Stimulated activated memory B cell treated with anti-CD40 and anti-IgM and Interleukin-4, amounts not matched to agents 10 μg/mL and 1 μg/mL and 100 μg/mL, for 72 hours (primary cell): ENCODE data around the gene ZGPAT.
A peak's percentile ranks its signal among the peaks of the same experiment; 100 is the strongest.
"Not testable (repeated sequence)": the region's sequence is repeated elsewhere in the genome, so short reads cannot be mapped to it uniquely, and the experiment has no call there.

Source experiments
- ATAC-seq: fragments of 150-1000 bp; cut with Tn5 transposase; 2 replicates; pipeline ENCODE4 v1.10.0; 2021
- H3K27ac Mint-ChIP-seq: one replicate; pipeline ENCODE4 v1.8.0; 2022; ENCODE audit warnings: mild to moderate bottlenecking, mixed read lengths
- H3K27me3 Mint-ChIP-seq: one replicate; pipeline ENCODE4 v1.8.0; 2022; ENCODE audit warnings: mixed read lengths
- H3K36me3 Mint-ChIP-seq: one replicate; pipeline ENCODE4 v1.8.0; 2022; ENCODE audit warnings: mixed read lengths
- H3K4me1 Mint-ChIP-seq: one replicate; pipeline ENCODE4 v1.8.0; 2022; ENCODE audit warnings: mixed read lengths
- H3K4me3 Mint-ChIP-seq: one replicate; pipeline ENCODE4 v1.8.0; 2022; ENCODE audit warnings: mild to moderate bottlenecking, moderate library complexity, mixed read lengths
- H3K9me3 Mint-ChIP-seq: one replicate; pipeline ENCODE4 v1.8.0; 2022; ENCODE audit warnings: mixed read lengths

The ZGPAT gene

DNA sequence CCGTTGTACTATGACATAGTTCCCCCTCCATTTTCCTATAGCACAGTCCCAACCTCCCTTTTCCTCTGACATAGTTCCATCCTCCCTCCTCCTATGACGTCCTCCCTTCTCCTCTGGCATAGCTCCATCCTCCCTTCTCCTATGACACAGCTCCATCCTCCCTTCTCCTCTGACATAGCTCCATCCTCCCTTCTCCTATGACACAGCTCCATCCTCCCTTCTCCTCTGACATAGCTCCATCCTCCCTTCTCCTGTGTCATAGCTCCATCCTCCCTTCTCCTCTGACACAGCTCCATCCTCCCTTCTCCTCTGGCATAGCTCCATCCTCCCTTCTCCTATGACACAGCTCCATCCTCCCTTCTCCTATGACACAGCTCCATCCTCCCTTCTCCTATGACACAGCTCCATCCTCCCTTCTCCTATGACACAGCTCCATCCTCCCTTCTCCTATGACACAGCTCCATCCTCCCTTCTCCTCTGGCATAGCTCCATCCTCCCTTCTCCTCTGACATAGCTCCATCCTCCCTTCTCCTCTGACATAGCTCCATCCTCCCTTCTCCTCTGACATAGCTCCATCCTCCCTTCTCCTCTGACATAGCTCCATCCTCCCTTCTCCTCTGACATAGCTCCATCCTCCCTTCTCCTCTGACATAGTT lies 15.3 kb downstream of the ZGPAT start:
- H3K36me3 Mint-ChIP-seq, result peaks cover 78% of the 10 kb centered on the region
- ATAC-seq, H3K4me3 Mint-ChIP-seq, H3K27me3 Mint-ChIP-seq, H3K27ac Mint-ChIP-seq, H3K9me3 Mint-ChIP-seq: not testable (repeated sequence)
- peaks cover 20% of the 10 kb centered on the region for H3K4me1 Mint-ChIP-seq

DNA sequence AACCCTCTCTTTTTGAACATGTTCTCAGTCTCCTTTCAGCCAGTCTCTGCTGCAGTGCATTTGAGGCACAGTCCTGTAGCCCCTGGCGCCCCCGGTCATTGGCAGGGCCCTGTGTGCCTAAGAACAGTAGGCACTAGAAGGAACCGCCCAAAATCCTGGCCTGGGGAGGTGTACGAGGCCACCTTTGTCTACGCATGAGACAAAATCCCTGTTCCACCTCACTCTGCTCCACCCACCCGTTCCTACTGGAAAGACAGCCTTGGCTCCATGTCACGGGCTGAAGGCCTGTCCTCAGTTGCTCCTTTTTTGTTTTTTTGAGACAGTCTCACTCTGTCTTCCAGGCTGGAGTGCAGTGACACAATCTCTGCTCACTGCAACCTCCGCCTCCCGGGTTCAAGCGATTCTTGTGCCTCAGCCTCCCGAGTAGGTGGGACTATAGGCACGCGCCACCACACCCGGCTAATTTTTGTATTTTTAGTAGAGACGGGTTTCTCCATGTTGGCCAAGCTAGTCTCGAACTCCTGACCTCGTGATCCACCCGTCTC lies 22.4 kb downstream of the ZGPAT start:
- H3K4me3 Mint-ChIP-seq, H3K27ac Mint-ChIP-seq, H3K9me3 Mint-ChIP-seq, H3K27me3 Mint-ChIP-seq, ATAC-seq: not testable (repeated sequence)
- H3K4me1 Mint-ChIP-seq, result peaks cover 36% of the 10 kb centered on the region
- H3K36me3 Mint-ChIP-seq, result peaks cover 39% of the 10 kb centered on the region

DNA sequence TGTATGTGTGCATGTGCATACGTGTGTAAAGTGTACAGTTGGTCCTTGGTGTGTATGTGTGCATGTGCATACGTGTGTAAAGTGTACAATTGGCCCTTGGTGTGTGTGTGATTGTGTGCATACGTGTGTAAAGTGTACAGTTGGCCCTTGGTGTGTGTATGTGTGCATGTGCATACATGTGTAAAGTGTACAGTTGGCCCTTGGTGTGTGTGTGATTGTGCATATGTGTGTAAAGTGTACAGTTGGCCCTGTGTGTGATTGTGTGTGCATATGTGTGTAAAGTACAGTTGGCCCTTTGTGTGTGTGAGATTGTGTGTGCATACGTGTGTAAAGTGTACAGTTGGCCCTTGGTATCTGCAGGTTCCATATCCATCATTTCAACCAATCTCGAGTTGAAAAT lies 23.6 kb downstream of the ZGPAT start:
- Mint-ChIP-seq H3K4me3 (no peak overlapping the region), H3K9me3 (no peaks in the 10 kb centered on the region)

DNA sequence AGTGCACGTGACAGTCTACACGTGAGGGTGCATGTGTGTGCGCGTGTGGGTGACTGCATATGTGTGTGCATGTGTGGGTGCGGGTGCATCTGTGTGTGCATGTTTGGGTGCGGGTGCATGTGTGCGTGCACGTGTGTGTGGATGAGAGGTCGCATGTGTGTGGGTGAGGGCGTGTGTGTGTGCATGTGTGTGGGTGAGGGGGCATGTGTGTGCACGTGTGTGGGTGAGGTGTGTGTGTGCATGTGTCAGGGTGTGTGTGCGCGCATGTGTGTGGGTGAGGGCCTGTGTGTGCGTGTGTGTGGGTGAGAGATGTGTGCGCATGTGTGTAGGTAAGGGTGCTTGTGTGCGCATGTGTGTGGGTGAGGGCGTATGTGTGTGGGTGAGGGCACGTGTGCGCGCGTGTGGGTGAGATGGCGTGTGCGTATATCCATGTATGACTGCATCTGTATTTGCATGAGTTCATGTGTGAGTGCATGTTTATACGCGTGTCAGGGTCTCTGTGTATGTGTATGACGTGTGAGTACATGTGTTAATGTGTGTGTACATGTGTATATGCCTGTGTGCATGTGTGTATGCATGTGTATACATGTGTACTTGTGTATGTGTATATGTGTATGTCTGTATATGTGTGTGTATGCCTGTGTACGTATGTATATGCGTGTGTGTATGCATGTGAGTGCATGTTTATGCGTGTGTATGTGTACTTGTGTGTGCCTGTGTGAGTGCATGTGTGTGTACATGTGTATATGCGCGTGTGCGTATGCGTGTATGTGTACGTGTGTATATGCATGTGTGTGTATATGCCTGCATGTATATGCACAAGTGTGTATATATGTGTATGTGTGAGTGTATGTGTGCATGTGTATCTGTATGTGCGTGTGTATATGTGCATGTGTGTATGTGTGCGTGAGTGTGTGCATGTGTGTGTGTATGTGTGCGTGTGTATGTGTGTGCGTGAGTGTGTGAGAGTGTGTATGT lies 24.6 kb downstream of the ZGPAT start:
- H3K36me3 Mint-ChIP-seq, result peaks cover 26% of the 10 kb centered on the region
- H3K27me3 Mint-ChIP-seq, result no peaks in the 10 kb centered on the region
- H3K27ac Mint-ChIP-seq, result no peak overlapping the region
- H3K4me1 Mint-ChIP-seq, result peaks cover 48% of the 10 kb centered on the region
- H3K9me3 Mint-ChIP-seq, result no peaks in the 10 kb centered on the region
- no peak overlapping the region for H3K4me3 Mint-ChIP-seq
- ATAC-seq, result no peak

More for the DNA sequence above, 23.6 kb downstream of the ZGPAT start:
- Mint-ChIP-seq H3K27ac (no peak overlapping the region), H3K4me1 (peaks cover 46% of the 10 kb centered on the region), H3K27me3 (no peaks in the 10 kb centered on the region), H3K36me3 (peaks cover 32% of the 10 kb centered on the region)
- no peak for ATAC-seq

DNA sequence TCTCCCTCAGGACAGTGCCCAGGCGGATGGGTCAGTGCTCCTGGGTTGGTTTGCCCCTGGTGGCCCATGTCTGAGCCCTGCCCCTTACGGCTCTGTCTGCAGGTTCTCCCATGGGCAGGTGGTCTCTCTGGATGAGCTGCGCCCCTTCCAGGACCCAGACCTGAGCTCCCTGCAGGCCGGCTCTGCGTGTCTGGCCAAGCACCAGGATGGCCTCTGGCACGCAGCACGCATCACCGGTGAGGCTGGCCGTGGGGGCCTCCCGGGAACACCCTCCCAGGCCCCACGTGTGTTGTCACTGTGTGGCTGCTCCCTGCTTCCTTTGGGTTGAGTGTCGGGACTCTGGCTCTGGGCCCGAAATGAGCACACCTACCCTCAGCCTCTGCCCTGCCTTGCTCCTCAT lies 25.3 kb downstream of the ZGPAT start:
- H3K27me3 Mint-ChIP-seq, result no peaks in the 10 kb centered on the region
- H3K9me3 Mint-ChIP-seq, result no peaks in the 10 kb centered on the region
- ATAC-seq, result no peak
- peaks cover 42% of the 10 kb centered on the region for H3K4me1 Mint-ChIP-seq
- H3K4me3 Mint-ChIP-seq, result no peak overlapping the region
- H3K27ac Mint-ChIP-seq, result no peak overlapping the region
- peaks cover 26% of the 10 kb centered on the region for H3K36me3 Mint-ChIP-seq

DNA sequence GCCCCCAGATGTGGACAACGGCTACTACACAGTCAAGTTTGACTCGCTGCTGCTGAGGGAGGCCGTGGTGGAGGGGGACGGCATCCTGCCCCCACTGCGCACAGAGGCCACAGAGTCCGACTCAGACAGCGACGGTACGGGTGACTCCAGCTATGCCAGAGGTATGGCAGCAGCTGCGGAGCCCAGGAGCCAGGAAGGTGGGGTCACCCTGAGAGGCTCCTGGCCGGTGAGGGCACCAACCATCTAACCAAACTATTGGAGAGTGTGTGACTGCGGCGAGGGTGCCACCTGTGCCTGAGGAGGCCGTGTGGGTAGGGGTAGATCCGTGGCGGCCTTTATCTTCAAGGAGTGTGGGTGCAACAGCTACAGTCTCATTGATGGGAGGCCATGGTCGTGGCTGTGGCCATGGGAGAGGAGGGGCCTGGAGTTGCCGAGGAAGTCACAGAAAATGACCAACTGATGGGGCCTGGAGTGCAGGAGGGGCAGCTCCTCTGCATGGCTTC lies 25.8 kb downstream of the ZGPAT start:
- no peak for ATAC-seq
- Mint-ChIP-seq H3K27me3 (no peaks in the 10 kb centered on the region), H3K4me3 (no peak overlapping the region), H3K4me1 (peaks cover 42% of the 10 kb centered on the region), H3K27ac (no peak overlapping the region), H3K36me3 (peaks cover 21% of the 10 kb centered on the region), H3K9me3 (no peaks in the 10 kb centered on the region)

DNA sequence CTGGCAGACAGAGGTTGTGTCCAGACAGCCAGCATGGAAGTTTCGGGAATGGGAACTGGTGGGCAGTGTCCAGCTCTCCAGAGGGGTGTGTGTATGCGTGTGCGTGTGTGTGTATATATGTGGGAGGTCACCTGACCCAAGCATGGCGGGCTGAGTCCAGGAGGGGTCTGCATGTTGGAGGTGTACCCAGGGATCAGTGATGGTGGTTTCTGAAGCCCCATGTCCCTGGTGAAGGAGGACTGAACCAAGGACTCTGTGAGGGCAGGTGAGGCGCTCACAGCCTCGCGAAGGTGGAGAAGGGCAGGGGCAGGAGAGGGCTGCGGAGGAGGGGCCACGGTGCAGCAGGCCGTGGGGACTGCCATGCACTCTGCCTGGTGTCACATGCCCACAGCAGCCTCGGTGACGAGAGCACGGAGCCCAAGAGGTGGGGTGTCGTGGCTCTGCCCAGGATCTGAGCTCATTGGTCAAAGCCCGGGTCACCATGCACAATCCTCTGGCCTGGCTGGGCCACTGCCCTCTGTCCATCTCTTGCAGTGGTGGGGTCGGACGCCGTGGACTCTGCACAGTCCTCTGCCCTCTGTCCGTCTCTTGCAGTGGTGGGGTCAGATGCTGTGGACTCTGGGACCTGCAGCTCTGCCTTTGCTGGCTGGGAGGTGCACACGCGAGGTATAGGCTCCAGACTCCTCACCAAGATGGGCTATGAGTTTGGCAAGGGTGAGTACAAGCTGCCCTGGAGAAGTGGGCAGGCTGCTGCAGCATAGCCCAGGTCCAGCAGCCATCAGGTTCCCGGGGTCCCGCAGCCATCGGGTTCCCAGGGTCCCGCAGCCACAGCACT lies 26.5 kb downstream of the ZGPAT start:
- Mint-ChIP-seq H3K9me3 (no peaks in the 10 kb centered on the region), H3K27me3 (no peaks in the 10 kb centered on the region), H3K27ac (no peak overlapping the region), H3K36me3 (peaks cover 20% of the 10 kb centered on the region), H3K4me1 (peaks cover 36% of the 10 kb centered on the region), H3K4me3 (no peak overlapping the region)
- ATAC-seq, result no peak

DNA sequence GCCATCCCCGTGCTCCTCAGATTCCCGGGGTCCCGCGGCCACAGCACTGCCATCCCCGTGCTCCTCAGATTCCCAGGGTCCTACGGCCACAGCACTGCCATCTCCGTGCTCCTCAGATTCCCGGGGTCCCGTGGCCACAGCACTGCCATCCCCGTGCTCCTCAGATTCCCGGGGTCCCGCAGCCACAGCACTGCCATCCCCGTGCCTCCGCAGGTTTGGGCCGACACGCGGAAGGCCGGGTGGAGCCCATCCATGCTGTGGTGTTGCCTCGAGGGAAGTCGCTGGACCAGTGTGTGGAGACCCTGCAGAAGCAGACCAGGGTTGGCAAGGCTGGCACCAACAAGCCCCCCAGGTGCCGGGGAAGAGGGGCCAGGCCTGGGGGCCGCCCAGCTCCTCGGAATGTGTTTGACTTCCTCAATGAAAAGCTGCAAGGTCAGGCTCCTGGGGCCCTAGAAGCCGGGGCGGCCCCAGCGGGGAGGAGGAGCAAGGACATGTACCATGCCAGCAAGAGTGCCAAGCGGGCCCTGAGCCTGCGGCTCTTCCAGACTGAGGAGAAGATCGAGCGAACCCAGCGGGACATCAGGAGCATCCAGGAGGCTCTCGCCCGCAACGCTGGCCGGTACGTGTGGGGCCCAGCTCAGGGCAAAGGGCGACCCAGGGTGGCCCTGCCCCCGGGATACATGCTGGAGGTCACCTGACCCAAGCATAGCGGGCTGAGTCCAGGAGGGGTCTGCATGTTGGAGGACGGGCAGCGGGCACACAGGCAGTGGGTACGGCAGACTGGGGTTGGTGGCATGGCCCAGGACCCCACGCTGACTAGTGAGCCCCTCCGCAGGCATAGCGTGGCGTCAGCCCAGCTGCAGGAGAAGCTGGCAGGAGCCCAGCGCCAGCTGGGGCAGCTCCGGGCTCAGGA lies 27.4 kb downstream of the ZGPAT start:
- no peak for ATAC-seq
- peaks cover 32% of the 10 kb centered on the region for H3K4me1 Mint-ChIP-seq
- no peaks in the 10 kb centered on the region for H3K9me3 Mint-ChIP-seq
- no peaks in the 10 kb centered on the region for H3K27me3 Mint-ChIP-seq
- H3K27ac Mint-ChIP-seq, result peak overlapping the region; percentile 76
- peaks cover 16% of the 10 kb centered on the region for H3K36me3 Mint-ChIP-seq
- H3K4me3 Mint-ChIP-seq, result no peak overlapping the region

DNA sequence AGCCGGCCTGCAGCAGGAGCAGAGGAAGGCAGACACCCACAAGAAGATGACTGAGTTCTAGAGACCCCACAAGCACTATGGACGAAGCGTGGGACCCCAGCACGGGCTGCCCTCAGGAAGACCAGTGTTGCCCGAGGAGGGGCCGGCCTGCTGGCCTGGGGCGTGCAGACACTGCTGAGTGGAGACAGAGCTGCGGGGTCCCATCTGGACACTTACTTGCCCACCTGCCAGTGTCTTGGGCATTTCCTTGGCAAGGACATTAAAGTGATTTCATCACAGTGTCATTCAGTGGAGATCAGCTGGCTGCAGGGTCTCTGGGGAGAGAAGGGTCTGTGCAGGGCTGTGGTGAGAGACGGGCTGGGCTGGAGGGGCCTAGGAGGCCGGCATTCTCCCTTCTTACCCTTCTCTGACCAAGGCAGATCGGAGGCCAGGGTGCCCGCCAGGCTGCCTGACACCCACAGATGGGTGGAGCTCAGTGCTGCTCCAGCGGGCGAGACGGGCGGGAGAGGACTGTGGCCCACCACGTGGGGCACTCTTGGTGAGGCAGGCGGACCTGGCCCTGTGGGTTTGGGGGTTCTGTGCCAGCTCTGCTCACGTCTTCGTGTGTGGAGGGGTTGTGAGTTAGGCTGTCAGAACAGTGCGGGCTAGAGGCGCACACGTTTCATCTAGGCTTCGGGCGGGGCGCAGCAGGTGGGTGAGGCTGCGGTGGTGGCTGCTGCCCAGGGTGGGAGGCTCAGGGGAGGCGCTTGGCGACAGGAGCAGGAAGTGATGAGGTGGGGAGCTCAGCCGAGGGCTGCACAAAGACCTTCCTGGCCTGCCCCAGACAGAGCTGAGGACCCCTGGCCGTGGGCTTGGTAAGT lies 28.2 kb downstream of the ZGPAT start, which contains the start of gene LIME1:
Gene LIME1, plus strand, starts transcription at position 806 of the 860 bp plus-strand sequence. CDS start 886 bp downstream, outside the sequence.
- ATAC-seq, result peak; percentile 59
- H3K4me1 Mint-ChIP-seq, result peaks cover 32% of the 10 kb centered on the region
- H3K9me3 Mint-ChIP-seq, result no peaks in the 10 kb centered on the region
- H3K4me3 Mint-ChIP-seq, result peak within 1 kb of the TSS; percentile 79
- no peaks in the 10 kb centered on the region for H3K27me3 Mint-ChIP-seq
- H3K27ac Mint-ChIP-seq, result peak within 1 kb of the TSS; percentile 76
- peaks cover 16% of the 10 kb centered on the region for H3K36me3 Mint-ChIP-seq

DNA sequence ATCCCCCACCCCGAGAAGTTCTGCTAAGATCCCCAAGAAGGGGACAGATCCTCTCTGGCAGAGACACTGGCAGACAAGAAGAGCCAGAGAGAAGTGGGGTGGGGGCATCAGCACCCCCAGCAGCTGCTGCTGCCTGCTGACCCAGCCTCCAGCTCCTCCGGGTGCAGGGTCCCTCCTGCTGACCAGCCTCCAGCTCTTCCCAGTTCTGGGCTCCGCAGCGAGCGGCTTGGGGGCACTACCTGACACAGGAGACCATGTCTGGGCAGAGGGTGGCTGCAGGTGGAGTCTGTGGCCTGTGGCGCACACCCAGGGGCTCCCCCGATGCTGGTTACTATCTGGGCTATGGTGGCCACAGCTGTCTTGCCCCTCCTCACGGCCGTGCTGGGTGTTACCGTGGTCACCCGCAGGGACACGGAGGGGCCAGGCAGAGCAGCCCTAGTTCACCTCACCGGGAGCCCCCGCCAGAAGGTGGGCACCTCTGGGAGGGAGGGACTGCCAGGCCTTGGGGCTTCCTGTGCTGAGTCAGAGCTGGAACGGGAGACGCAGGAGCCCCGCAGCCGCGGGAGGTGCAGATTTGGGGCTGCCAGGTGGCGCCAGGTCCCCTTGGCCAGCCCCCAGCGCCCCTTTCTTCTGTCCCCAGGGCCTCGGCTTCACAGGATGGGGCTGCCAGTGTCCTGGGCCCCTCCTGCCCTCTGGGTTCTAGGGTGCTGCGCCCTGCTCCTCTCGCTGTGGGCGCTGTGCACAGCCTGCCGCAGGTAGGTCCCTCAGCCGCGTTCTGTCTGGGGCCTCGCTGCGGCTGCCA lies 29.3 kb downstream of the ZGPAT start:
- H3K27ac Mint-ChIP-seq, result peak overlapping the region; percentile 76
- no peaks in the 10 kb centered on the region for H3K27me3 Mint-ChIP-seq

DNA sequence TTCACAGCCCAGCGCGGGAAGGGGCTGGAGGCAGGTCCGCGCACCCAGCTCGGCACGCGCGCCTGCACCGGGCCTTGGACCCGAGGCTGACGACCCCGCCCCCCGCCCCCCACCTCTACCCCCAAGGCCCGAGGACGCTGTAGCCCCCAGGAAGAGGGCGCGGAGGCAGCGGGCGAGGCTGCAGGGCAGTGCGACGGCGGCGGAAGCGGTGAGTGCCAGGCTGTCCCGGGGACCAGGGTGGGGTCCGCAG lies 29.8 kb downstream of the ZGPAT start:
- Mint-ChIP-seq H3K27me3 (no peaks in the 10 kb centered on the region), H3K9me3 (no peaks in the 10 kb centered on the region), H3K4me3 (peak overlapping the region; percentile 79), H3K4me1 (peaks cover 32% of the 10 kb centered on the region), H3K36me3 (peaks cover 16% of the 10 kb centered on the region), H3K27ac (no peak overlapping the region)
- ATAC-seq, result no peak

More for the DNA sequence above, 29.3 kb downstream of the ZGPAT start:
- Mint-ChIP-seq H3K9me3 (no peaks in the 10 kb centered on the region), H3K4me3 (peak overlapping the region; percentile 79), H3K4me1 (peaks cover 32% of the 10 kb centered on the region), H3K36me3 (peaks cover 16% of the 10 kb centered on the region)
- ATAC-seq, result peak; percentile 53

DNA sequence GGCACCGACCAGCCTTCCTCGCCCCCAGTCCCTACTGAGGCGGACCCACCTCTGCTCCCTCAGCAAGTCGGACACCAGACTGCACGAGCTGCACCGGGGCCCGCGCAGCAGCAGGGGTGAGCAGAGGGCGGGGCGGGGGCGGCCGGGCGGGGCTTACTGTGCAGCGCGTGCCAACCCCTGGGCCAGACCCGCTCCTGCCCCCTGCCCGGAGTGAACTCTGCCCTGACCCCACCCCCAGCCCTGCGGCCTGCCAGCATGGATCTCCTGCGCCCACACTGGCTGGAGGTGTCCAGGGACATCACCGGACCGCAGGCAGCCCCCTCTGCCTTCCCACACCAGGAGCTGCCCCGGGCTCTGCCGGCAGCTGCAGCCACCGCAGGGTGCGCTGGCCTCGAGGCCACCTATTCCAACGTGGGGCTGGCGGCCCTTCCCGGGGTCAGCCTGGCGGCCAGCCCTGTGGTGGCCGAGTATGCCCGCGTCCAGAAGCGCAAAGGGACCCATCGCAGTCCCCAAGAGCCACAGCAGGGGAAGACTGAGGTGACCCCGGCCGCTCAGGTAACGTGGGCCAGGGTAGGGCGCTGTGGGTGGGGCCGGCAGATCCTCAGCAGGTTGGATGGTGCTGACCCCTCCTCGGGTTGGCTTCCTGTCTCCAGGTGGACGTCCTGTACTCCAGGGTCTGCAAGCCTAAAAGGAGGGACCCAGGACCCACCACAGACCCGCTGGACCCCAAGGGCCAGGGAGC lies 30.3 kb downstream of the ZGPAT start:
- no peaks in the 10 kb centered on the region for H3K9me3 Mint-ChIP-seq
- peak overlapping the region; percentile 53 for H3K4me3 Mint-ChIP-seq
- ATAC-seq, result no peak
- H3K27ac Mint-ChIP-seq, result no peak overlapping the region
- H3K36me3 Mint-ChIP-seq, result peaks cover 16% of the 10 kb centered on the region
- H3K4me1 Mint-ChIP-seq, result peaks cover 32% of the 10 kb centered on the region
- H3K27me3 Mint-ChIP-seq, result no peaks in the 10 kb centered on the region
